Measurements from ENCODE around the gene DNAJC30.
"Not testable (repeated sequence)": the region's sequence is repeated elsewhere in the genome, so short reads cannot be mapped to it uniquely, and the experiment has no call there.

The DNAJC30 gene

GRCh38 chr7:73683056-73683787 is at the start of gene DNAJC30, which contains the start of gene BUD23:
DNAJC30 (minus strand) TSS chr7:73683453; CDS start chr7:73683423, 30 bp downstream.
BUD23 (plus strand) TSS chr7:73683597; CDS start chr7:73683626, 29 bp downstream.
- peak; percentile 96 for DNase-seq (ENCODE audit: low spot score)

- DNase-seq (ENCODE audit: low spot score) = no peak
Measured at GRCh38 chr7:73732397-73732796, 49.1 kb upstream of the DNAJC30 start.

- DNase-seq (ENCODE audit: low spot score) = no peak
Measured at GRCh38 chr7:73730485-73730884, 47.2 kb upstream of the DNAJC30 start.

GRCh38 chr7:73728551-73728950 is 45.3 kb upstream of the DNAJC30 start:
- no peak for DNase-seq (ENCODE audit: low spot score)

- DNase-seq (ENCODE audit: low spot score) = no peak
Measured at GRCh38 chr7:73727952-73728351, 44.7 kb upstream of the DNAJC30 start.

- no peak for DNase-seq (ENCODE audit: low spot score)
Measured at GRCh38 chr7:73726083-73726466, 42.8 kb upstream of the DNAJC30 start.

- DNase-seq (ENCODE audit: low spot score) = no peak
Measured at GRCh38 chr7:73723813-73724212, 40.6 kb upstream of the DNAJC30 start.

- DNase-seq (ENCODE audit: low spot score) = no peak
Measured at GRCh38 chr7:73722785-73723184, 39.5 kb upstream of the DNAJC30 start.

- not testable (repeated sequence) for DNase-seq (ENCODE audit: low spot score)
Measured at GRCh38 chr7:73722182-73722581, 38.9 kb upstream of the DNAJC30 start.

GRCh38 chr7:73721377-73721817 is 38.1 kb upstream of the DNAJC30 start:
- no peak for DNase-seq (ENCODE audit: low spot score)

GRCh38 chr7:73720443-73720842 is 37.2 kb upstream of the DNAJC30 start:
- not testable (repeated sequence) for DNase-seq (ENCODE audit: low spot score)

GRCh38 chr7:73719806-73720169 is 36.5 kb upstream of the DNAJC30 start:
- DNase-seq (ENCODE audit: low spot score) = no peak

- DNase-seq (ENCODE audit: low spot score) = no peak
Measured at GRCh38 chr7:73718905-73719805, 35.9 kb upstream of the DNAJC30 start, which contains the start of gene STX1A. STX1A (minus strand) TSS chr7:73719669; CDS start chr7:73719631, 38 bp downstream.

GRCh38 chr7:73718438-73718881 is 35.2 kb upstream of the DNAJC30 start:
- no peak for DNase-seq (ENCODE audit: low spot score)

- DNase-seq (ENCODE audit: low spot score) = no peak
Measured at GRCh38 chr7:73717991-73718405, 34.7 kb upstream of the DNAJC30 start.

- no peak for DNase-seq (ENCODE audit: low spot score)
Measured at GRCh38 chr7:73717025-73717807, 34.0 kb upstream of the DNAJC30 start.

- DNase-seq (ENCODE audit: low spot score) = no peak
Measured at GRCh38 chr7:73716318-73716890, 33.2 kb upstream of the DNAJC30 start.

GRCh38 chr7:73715648-73716317 is 32.5 kb upstream of the DNAJC30 start:
- no peak for DNase-seq (ENCODE audit: low spot score)

- not testable (repeated sequence) for DNase-seq (ENCODE audit: low spot score)
Measured at GRCh38 chr7:73713319-73713718, 30.1 kb upstream of the DNAJC30 start.

- DNase-seq (ENCODE audit: low spot score) = no peak
Measured at GRCh38 chr7:73712773-73713172, 29.5 kb upstream of the DNAJC30 start.

- DNase-seq (ENCODE audit: low spot score) = no peak
Measured at GRCh38 chr7:73708961-73709549, 25.8 kb upstream of the DNAJC30 start.

All from hematopoietic multipotent progenitor cell treated with erythropoietin and hydrocortisone succinate and interleukin-3 and kit ligand, for 15 days (in vitro differentiated cells).